Measurements from ENCODE around the gene TAS1R3.

GRCh38 chr1:1292442-1292779, 38.7 kb upstream of the TAS1R3 start:
- TF ChIP-seq TEAD4 (CRISPR knock-in tag; IDR thresholded peaks at IDR 0.05), result no peak
- TF ChIP-seq, protein P1, sequence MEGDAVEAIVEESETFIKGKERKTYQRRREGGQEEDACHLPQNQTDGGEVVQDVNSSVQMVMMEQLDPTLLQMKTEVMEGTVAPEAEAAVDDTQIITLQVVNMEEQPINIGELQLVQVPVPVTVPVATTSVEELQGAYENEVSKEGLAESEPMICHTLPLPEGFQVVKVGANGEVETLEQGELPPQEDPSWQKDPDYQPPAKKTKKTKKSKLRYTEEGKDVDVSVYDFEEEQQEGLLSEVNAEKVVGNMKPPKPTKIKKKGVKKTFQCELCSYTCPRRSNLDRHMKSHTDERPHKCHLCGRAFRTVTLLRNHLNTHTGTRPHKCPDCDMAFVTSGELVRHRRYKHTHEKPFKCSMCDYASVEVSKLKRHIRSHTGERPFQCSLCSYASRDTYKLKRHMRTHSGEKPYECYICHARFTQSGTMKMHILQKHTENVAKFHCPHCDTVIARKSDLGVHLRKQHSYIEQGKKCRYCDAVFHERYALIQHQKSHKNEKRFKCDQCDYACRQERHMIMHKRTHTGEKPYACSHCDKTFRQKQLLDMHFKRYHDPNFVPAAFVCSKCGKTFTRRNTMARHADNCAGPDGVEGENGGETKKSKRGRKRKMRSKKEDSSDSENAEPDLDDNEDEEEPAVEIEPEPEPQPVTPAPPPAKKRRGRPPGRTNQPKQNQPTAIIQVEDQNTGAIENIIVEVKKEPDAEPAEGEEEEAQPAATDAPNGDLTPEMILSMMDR (IDR thresholded peaks at IDR 0.05), result no peak
- no peak for TF ChIP-seq FOXP1 (CRISPR knock-in tag; IDR thresholded peaks at IDR 0.05; ENCODE audit: borderline replicate concordance)
- TF ChIP-seq SMAD4 (CRISPR knock-in tag; IDR thresholded peaks at IDR 0.05), result no peak
- no peak for TF ChIP-seq STAT6 (CRISPR knock-in tag; conservative IDR thresholded peaks at IDR 0.05; ENCODE audit: low read depth)
- no peak for TF ChIP-seq ATF6 (CRISPR knock-in tag; IDR thresholded peaks at IDR 0.05)
- no peak for TF ChIP-seq E2F1 (CRISPR knock-in tag; IDR thresholded peaks at IDR 0.05)
- no peak for TF ChIP-seq TCF7 (CRISPR knock-in tag; IDR thresholded peaks at IDR 0.05; ENCODE audit: low read depth)
- TF ChIP-seq NFE2L1 (CRISPR knock-in tag; IDR thresholded peaks at IDR 0.05), result no peak
- no peak for TF ChIP-seq SMAD3 (CRISPR knock-in tag; IDR thresholded peaks at IDR 0.05; ENCODE audit: borderline replicate concordance)
- no peak for TF ChIP-seq USF1 (CRISPR knock-in tag; IDR thresholded peaks at IDR 0.05)
- no peak for TF ChIP-seq CREM (CRISPR knock-in tag; IDR thresholded peaks at IDR 0.05)
- no peak for TF ChIP-seq ZBTB21 (CRISPR knock-in tag; IDR thresholded peaks at IDR 0.05; ENCODE audit: borderline replicate concordance)
- TF ChIP-seq NR3C1 (CRISPR knock-in tag; conservative IDR thresholded peaks at IDR 0.05; ENCODE audit: low read depth), result no peak

All from WTC11 (cell line).